Loucy (cell line): Measurements from ENCODE around the gene AKAP6.

Experiments
- CTCF ChIP-seq: fragments of 200-600 bp; sonication (generic); conservative IDR thresholded peaks from 2 replicates; pipeline ENCODE4 v1.5.1; 2014; ENCODE audit warnings: mild to moderate bottlenecking, antibody characterized with exemption, low read length
- EZH2phosphoT487 ChIP-seq: fragments of 200-600 bp; IDR thresholded peaks from 2 replicates; pipeline ENCODE4 v1.6.1; 2018; ENCODE audit warnings: antibody characterized with exemption, mild to moderate bottlenecking, moderate library complexity, borderline replicate concordance

GRCh38 chr14:32814721-32815120 is 485.6 kb downstream of the AKAP6 start:
- no peak for TF ChIP-seq EZH2phosphoT487
- TF ChIP-seq CTCF: no peak
